PC-3 (cell line): Measurements from ENCODE around the gene FLNB. TPM values are rescaled to one million over a fixed set of nuclear protein-coding genes. Genes with fewer than 3 reads are reported as not detected.
A peak's percentile ranks its signal among the peaks of the same experiment; 100 is the strongest.

ENCODE experiments used
- ATAC-seq: fragments of 200-7000 bp; cut with Tn5 transposase; 2 replicates; pipeline ENCODE4 v1.9.1; 2020; ENCODE audit warnings: mild to moderate bottlenecking, moderate library complexity
- BruUV-seq: library from RNA; stranded (reverse); fragments of 400-500 nt; replicated peaks from 2 replicates; lab custom pipeline; 2021; lab: Mats Ljungman, UMichigan
- CTCF ChIA-PET: fragments of 300-600 bp; sonication (Branson Sonifier 250); formaldehyde crosslinking; loops from one replicate; lab custom pipeline; 2022; ENCODE audit warnings: antibody characterized with exemption; lab: Charles Lee
- POLR2A ChIA-PET: fragments of 300-600 bp; sonication (Branson Sonifier 250); formaldehyde crosslinking; loops from one replicate; lab custom pipeline; 2022; ENCODE audit warnings: antibody characterized with exemption; ENCODE audit not compliant: unreplicated experiment; lab: Charles Lee
- DNase-seq: peaks from one replicate; pipeline ENCODE4 v3.0.0-alpha.2; 2015
- H2AFZ ChIP-seq: fragments of 300-600 bp; sonication (generic); 2 replicates; pipeline ENCODE4 v1.6.0; 2016; ENCODE audit warnings: antibody characterized with exemption, low read length
- H3F3A ChIP-seq: fragments of 300-600 bp; sonication (generic); one replicate; pipeline ENCODE4 v1.6.0; 2017; ENCODE audit warnings: antibody characterized with exemption, low read length, control low read depth, mild to moderate bottlenecking; ENCODE audit not compliant: unreplicated experiment
- H3K27ac ChIP-seq: fragments of 300-600 bp; sonication (generic); 2 replicates; pipeline ENCODE4 v1.5.1; 2016; ENCODE audit warnings: mild to moderate bottlenecking, low read length
- H3K27me3 ChIP-seq: fragments of 300-600 bp; sonication (generic); 2 replicates; pipeline ENCODE4 v1.6.1; 2016; ENCODE audit warnings: low read length, mixed read lengths
- H3K36me3 ChIP-seq: fragments of 300-600 bp; sonication (generic); 2 replicates; pipeline ENCODE4 v1.6.1; 2016; ENCODE audit warnings: low read depth, mixed run types, low read length, mixed read lengths
- H3K4me1 ChIP-seq: fragments of 300-600 bp; sonication (generic); 2 replicates; pipeline ENCODE4 v1.5.1; 2016; ENCODE audit warnings: low read length; ENCODE audit not compliant: insufficient read depth
- H3K4me2 ChIP-seq: fragments of 300-600 bp; sonication (generic); 2 replicates; pipeline ENCODE4 v1.6.0; 2016; ENCODE audit warnings: low read length
- H3K4me3 ChIP-seq: fragments of 300-600 bp; sonication (generic); 2 replicates; pipeline ENCODE4 v1.5.1; 2016; ENCODE audit warnings: mild to moderate bottlenecking, low read length, mixed read lengths
- H3K79me2 ChIP-seq: fragments of 300-600 bp; sonication (generic); 2 replicates; pipeline ENCODE4 v1.6.1; 2017; ENCODE audit warnings: low read length, mixed read lengths
- H3K9ac ChIP-seq: fragments of 300-600 bp; sonication (generic); 2 replicates; pipeline ENCODE4 v1.6.0; 2016; ENCODE audit warnings: mild to moderate bottlenecking, low read length
- H3K9me2 ChIP-seq: fragments of 300-600 bp; sonication (generic); replicated peaks from 2 replicates; pipeline ENCODE4 v1.6.1; 2016; ENCODE audit warnings: mixed run types, low read length, mixed read lengths
- H3K9me3 ChIP-seq: fragments of 300-600 bp; sonication (generic); 2 replicates; pipeline ENCODE4 v1.6.1; 2016; ENCODE audit warnings: low read length, mixed read lengths
- H4K20me1 ChIP-seq: fragments of 300-600 bp; sonication (generic); 2 replicates; pipeline ENCODE4 v1.6.1; 2016; ENCODE audit warnings: low read length, mixed read lengths
- CTCF ChIP-seq: fragments of 300-600 bp; sonication (generic); conservative IDR thresholded peaks from 2 replicates; pipeline ENCODE4 v1.5.1; 2017; ENCODE audit warnings: antibody characterized with exemption, low read depth, mild to moderate bottlenecking, low read length
- EZH2 ChIP-seq: fragments of 300-600 bp; sonication (generic); IDR thresholded peaks from one replicate; pipeline ENCODE4 v1.6.1; 2017; ENCODE audit warnings: antibody characterized with exemption, mild to moderate bottlenecking, low read length; ENCODE audit not compliant: unreplicated experiment
- EZH2phosphoT487 ChIP-seq: fragments of 300-600 bp; sonication (generic); IDR thresholded peaks from 2 replicates; pipeline ENCODE4 v1.6.1; 2018; ENCODE audit warnings: mild to moderate bottlenecking, antibody characterized with exemption, low read length, borderline replicate concordance
- intact Hi-C: fragments of 100-400 bp; cut with micrococcal nuclease; formaldehyde crosslinking; loops from 2 replicates; pipeline ENCODE4 v1.9.0; 2023
- total RNA-seq: library from RNA; depleted of rRNA; stranded (reverse); fragments of >200 nt; gene quantifications from 2 replicates; pipeline ENCODE4 v1.2.3, GENCODE V29; 2014

Gene FLNB
- total RNA-seq, 1 experiment from 2014 or later = 505 TPM

DNA sequence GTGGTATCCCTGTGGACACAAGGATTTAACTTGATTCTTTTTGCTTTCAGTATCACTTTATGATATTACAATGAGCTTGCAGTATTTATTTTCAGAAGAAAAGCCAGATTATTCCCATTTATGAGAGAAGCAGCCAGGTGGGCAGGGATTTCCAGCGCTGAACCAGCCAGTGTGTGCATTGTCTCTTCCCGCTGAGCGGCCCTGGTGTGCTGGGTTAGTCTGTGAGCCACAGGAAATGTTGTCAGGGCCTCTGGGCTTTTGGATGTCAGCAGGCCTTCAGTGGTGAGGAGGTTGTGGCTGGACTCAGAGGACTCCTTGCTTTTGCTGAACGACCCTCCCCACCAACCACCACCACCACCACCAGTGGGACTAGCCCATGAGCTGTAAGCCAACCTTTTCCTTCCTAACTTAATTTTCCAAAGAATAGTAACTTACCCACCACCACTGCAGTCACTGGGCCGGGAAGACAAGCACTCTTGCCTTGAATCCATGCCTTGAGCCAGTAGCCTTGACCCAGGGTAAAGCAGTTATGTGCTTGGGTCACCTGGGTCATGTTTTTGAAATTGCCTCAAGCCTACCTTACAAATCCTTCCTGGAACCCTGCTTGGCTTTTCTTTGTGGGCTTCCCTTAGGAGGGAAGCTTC is 33.1 kb downstream of the FLNB start:
- peaks cover 77% of the 10 kb centered on the region for H3K4me1 ChIP-seq
- peaks cover 60% of the 10 kb centered on the region for H4K20me1 ChIP-seq
- ChIA-PET CTCF (interaction anchor here (0.6 kb wide), 1 partner anchor 83 kb away, joined by 4 read pairs; no protein-coding TSS in a partner anchor), POLR2A (no interaction called here)
- peaks cover 100% of the 10 kb centered on the region for H3K79me2 ChIP-seq
- H3K9me3 ChIP-seq = no peaks in the 10 kb centered on the region
- no peak overlapping the region for H3K9ac ChIP-seq
- DNase-seq (peak; percentile 26), ATAC-seq (peak; percentile 6; the same call in 1 of the 2 replicates)
- peak overlapping the region; percentile 44 for H3K27ac ChIP-seq
- BruUV-seq = no TSS peak
- no peak overlapping the region for H3K4me3 ChIP-seq
- peaks cover 6% of the 10 kb centered on the region for H3F3A ChIP-seq
- no peaks in the 10 kb centered on the region for H3K27me3 ChIP-seq
- 0 out of 2 replicates have a peak overlapping the region, but pooled peaks have one; percentile 1 for H3K4me2 ChIP-seq
- TF ChIP-seq EZH2phosphoT487 (no peak), CTCF (no peak), EZH2 (no peak)
- intact Hi-C loops = no loop called here
- peaks cover 8% of the 10 kb centered on the region for H3K36me3 ChIP-seq
- no peak overlapping the region for H2AFZ ChIP-seq
- H3K9me2 ChIP-seq = no peaks in the 10 kb centered on the region

GRCh38 chr3:58041826-58042324 is 33.7 kb downstream of the FLNB start:
- Histone ChIP-seq H3F3A (peaks cover 9% of the 10 kb centered on the region), H2AFZ (no peak overlapping the region), H3K4me3 (no peak overlapping the region), H3K27ac (peak overlapping the region; percentile 44), H3K9ac (no peak overlapping the region), H4K20me1 (peaks cover 60% of the 10 kb centered on the region), H3K4me2 (0 out of 2 replicates have a peak overlapping the region, but pooled peaks have one; percentile 1), H3K4me1 (peaks cover 74% of the 10 kb centered on the region), H3K79me2 (peaks cover 100% of the 10 kb centered on the region), H3K27me3 (no peaks in the 10 kb centered on the region), H3K36me3 (peaks cover 10% of the 10 kb centered on the region), H3K9me3 (no peaks in the 10 kb centered on the region), H3K9me2 (no peaks in the 10 kb centered on the region)
- ChIA-PET POLR2A (no interaction called here), CTCF (interaction anchor here (0.6 kb wide), 1 partner anchor 58 kb away, joined by 5 read pairs; no protein-coding TSS in a partner anchor)
- no peak for TF ChIP-seq EZH2
- TF ChIP-seq EZH2phosphoT487 = no peak
- intact Hi-C loops = no loop called here
- ATAC-seq (no peak), DNase-seq (peak; percentile 31)
- no TSS peak for BruUV-seq

GRCh38 chr3:58042947-58043707 is 34.9 kb downstream of the FLNB start:
- Histone ChIP-seq H2AFZ (no peak overlapping the region), H3K36me3 (peaks cover 11% of the 10 kb centered on the region), H3K79me2 (peaks cover 100% of the 10 kb centered on the region), H4K20me1 (peaks cover 56% of the 10 kb centered on the region), H3K9me3 (no peaks in the 10 kb centered on the region), H3K27me3 (no peaks in the 10 kb centered on the region), H3K4me2 (no peak overlapping the region; the same call in 1 of the 2 replicates), H3K27ac (0 out of 2 replicates have a peak overlapping the region, but pooled peaks have one; percentile 6), H3K9ac (no peak overlapping the region), H3K4me1 (peaks cover 71% of the 10 kb centered on the region), H3K9me2 (no peaks in the 10 kb centered on the region), H3K4me3 (no peak overlapping the region), H3F3A (peaks cover 11% of the 10 kb centered on the region)
- ChIA-PET POLR2A (no interaction called here), CTCF (interaction anchor here (0.6 kb wide), 1 partner anchor 9 kb away, joined by 4 read pairs; no protein-coding TSS in a partner anchor)
- ATAC-seq (no peak), DNase-seq (no peak)
- TF ChIP-seq EZH2 (no peak), CTCF (no peak), EZH2phosphoT487 (no peak)
- BruUV-seq = no TSS peak
- intact Hi-C loops = no loop called here
